ENCODE data around the gene PGAM1.

GRCh38 chr10:97407952-97408248, 18.1 kb upstream of the PGAM1 start:
- no peak for TF ChIP-seq POLR2A (IDR thresholded peaks at IDR 0.05; ENCODE audit: low read length)
- no peak for TF ChIP-seq GATA1 (IDR thresholded peaks at IDR 0.05; ENCODE audit: low read depth, low read length)
